Left renal pelvis (tissue), 4 donors: ENCODE data around the gene BOLA3. TPM values are rescaled to one million over a fixed set of nuclear protein-coding genes. Genes with fewer than 3 reads are reported as not detected.
"Not testable (repeated sequence)": the region's sequence is repeated elsewhere in the genome, so short reads cannot be mapped to it uniquely, and the experiment has no call there.

ENCODE experiments used
- DNase-seq, 4 donors: peaks; one replicate each; pipeline ENCODE4 v3.0.0-alpha.2; 2013; ENCODE audit warnings: low read depth in 4 of 4, low spot score in 3 of 4
- polyA plus RNA-seq, 4 donors: library from polyadenylated mRNA; unstranded; fragments of 120-200 nt; gene quantifications; one replicate each; pipeline ENCODE4 v1.2.1, GENCODE V29; 2013; ENCODE audit not compliant: insufficient read length in 4 of 4

The BOLA3 gene
- polyA plus RNA-seq, 4 donors = 19.4 to 34.7 (median 27.3) TPM

GRCh38 chr2:74149570-74150319 lies 2.0 kb upstream of the BOLA3 start:
- no peak for DNase-seq

- no peak for DNase-seq
Measured at GRCh38 chr2:74149247-74149525, 1.5 kb upstream of the BOLA3 start.

- no peak for DNase-seq
Measured at GRCh38 chr2:74148457-74149246, 940 bp upstream of the BOLA3 start.

GRCh38 chr2:74146929-74147726 lies 584 bp downstream of the BOLA3 start:
- DNase-seq = peak in 1 of 4 donors; percentile 8

- no peak for DNase-seq
Measured at GRCh38 chr2:74142340-74142739, 5.4 kb downstream of the BOLA3 start.

- no peak for DNase-seq
Measured at GRCh38 chr2:74138600-74139323, 8.9 kb downstream of the BOLA3 start.

GRCh38 chr2:74137651-74138599 lies 9.8 kb downstream of the BOLA3 start:
- no peak for DNase-seq

- no peak for DNase-seq
Measured at GRCh38 chr2:74131901-74132300, 15.8 kb downstream of the BOLA3 start.

GRCh38 chr2:74130211-74130995 lies 17.3 kb downstream of the BOLA3 start:
- no peak for DNase-seq

GRCh38 chr2:74128206-74128605 lies 19.5 kb downstream of the BOLA3 start:
- DNase-seq = no peak

GRCh38 chr2:74123955-74124354 lies 23.8 kb downstream of the BOLA3 start:
- not testable (repeated sequence) for DNase-seq

GRCh38 chr2:74121846-74122245 lies 25.9 kb downstream of the BOLA3 start:
- not testable (repeated sequence) for DNase-seq

- DNase-seq = peak; percentile 52 to 67 (median 57)
Measured at GRCh38 chr2:74119912-74120825, 27.5 kb downstream of the BOLA3 start.

GRCh38 chr2:74119339-74119738 lies 28.4 kb downstream of the BOLA3 start:
- no peak for DNase-seq

- no peak for DNase-seq
Measured at GRCh38 chr2:74111380-74111779, 36.3 kb downstream of the BOLA3 start.

- DNase-seq = no peak
Measured at GRCh38 chr2:74110537-74110936, 37.2 kb downstream of the BOLA3 start.

- DNase-seq = no peak
Measured at GRCh38 chr2:74109551-74109950, 38.2 kb downstream of the BOLA3 start.

- DNase-seq = no peak
Measured at GRCh38 chr2:74107071-74107470, 40.6 kb downstream of the BOLA3 start.
